ENCODE data around the gene POFUT1.
"Not testable (repeated sequence)": the region's sequence is repeated elsewhere in the genome, so short reads cannot be mapped to it uniquely, and the experiment has no call there.

Gene POFUT1

GRCh38 chr20:32236048-32236533 is 28.4 kb downstream of the POFUT1 start:
- no peak for DNase-seq

GRCh38 chr20:32236819-32237218 is 29.1 kb downstream of the POFUT1 start:
- no peak for DNase-seq

- DNase-seq = no peak
Measured at GRCh38 chr20:32237419-32237818, 29.7 kb downstream of the POFUT1 start.

GRCh38 chr20:32238483-32239425 is 31.1 kb downstream of the POFUT1 start:
- no peak for DNase-seq

GRCh38 chr20:32240205-32240604 is 32.5 kb downstream of the POFUT1 start:
- DNase-seq = no peak

- DNase-seq = no peak
Measured at GRCh38 chr20:32241807-32242206, 34.1 kb downstream of the POFUT1 start.

- no peak for DNase-seq
Measured at GRCh38 chr20:32244150-32244823, 36.6 kb downstream of the POFUT1 start.

- DNase-seq = no peak
Measured at GRCh38 chr20:32244959-32245358, 37.3 kb downstream of the POFUT1 start.

- DNase-seq = not testable (repeated sequence)
Measured at GRCh38 chr20:32246208-32246607, 38.5 kb downstream of the POFUT1 start.

GRCh38 chr20:32248043-32248442 is 40.4 kb downstream of the POFUT1 start:
- DNase-seq = peak; percentile 51 to 69 (median 61)

GRCh38 chr20:32249030-32249738 is 41.5 kb downstream of the POFUT1 start:
- peak; percentile 58 to 83 (median 63) for DNase-seq

- no peak for DNase-seq
Measured at GRCh38 chr20:32251470-32251869, 43.8 kb downstream of the POFUT1 start.

- no peak for DNase-seq
Measured at GRCh38 chr20:32252189-32252588, 44.5 kb downstream of the POFUT1 start.

GRCh38 chr20:32260973-32261372 is 53.3 kb downstream of the POFUT1 start:
- DNase-seq = not testable (repeated sequence)

GRCh38 chr20:32261644-32262043 is 54.0 kb downstream of the POFUT1 start:
- DNase-seq = no peak

- no peak for DNase-seq
Measured at GRCh38 chr20:32263398-32263954, 55.8 kb downstream of the POFUT1 start.

- no peak for DNase-seq
Measured at GRCh38 chr20:32271620-32272019, 63.9 kb downstream of the POFUT1 start.

- DNase-seq = no peak
Measured at GRCh38 chr20:32274359-32274758, 66.7 kb downstream of the POFUT1 start.

- DNase-seq = not testable (repeated sequence)
Measured at GRCh38 chr20:32275163-32275562, 67.5 kb downstream of the POFUT1 start.

- DNase-seq = peak; percentile 88 to 93 (median 92)
Measured at GRCh38 chr20:32277361-32278198, 69.9 kb downstream of the POFUT1 start, which contains the start of gene KIF3B. Gene KIF3B (plus strand): TSS chr20:32277651. CDS start chr20:32309778, 32,127 bp downstream.

- DNase-seq = peak in 2 of 3 donors; percentile 28 to 45
Measured at GRCh38 chr20:32278199-32278643, 70.5 kb downstream of the POFUT1 start.

- DNase-seq = no peak
Measured at GRCh38 chr20:32281711-32282110, 74.0 kb downstream of the POFUT1 start.
